Measurements from ENCODE around the gene SOAT2.

Gene SOAT2

DNA sequence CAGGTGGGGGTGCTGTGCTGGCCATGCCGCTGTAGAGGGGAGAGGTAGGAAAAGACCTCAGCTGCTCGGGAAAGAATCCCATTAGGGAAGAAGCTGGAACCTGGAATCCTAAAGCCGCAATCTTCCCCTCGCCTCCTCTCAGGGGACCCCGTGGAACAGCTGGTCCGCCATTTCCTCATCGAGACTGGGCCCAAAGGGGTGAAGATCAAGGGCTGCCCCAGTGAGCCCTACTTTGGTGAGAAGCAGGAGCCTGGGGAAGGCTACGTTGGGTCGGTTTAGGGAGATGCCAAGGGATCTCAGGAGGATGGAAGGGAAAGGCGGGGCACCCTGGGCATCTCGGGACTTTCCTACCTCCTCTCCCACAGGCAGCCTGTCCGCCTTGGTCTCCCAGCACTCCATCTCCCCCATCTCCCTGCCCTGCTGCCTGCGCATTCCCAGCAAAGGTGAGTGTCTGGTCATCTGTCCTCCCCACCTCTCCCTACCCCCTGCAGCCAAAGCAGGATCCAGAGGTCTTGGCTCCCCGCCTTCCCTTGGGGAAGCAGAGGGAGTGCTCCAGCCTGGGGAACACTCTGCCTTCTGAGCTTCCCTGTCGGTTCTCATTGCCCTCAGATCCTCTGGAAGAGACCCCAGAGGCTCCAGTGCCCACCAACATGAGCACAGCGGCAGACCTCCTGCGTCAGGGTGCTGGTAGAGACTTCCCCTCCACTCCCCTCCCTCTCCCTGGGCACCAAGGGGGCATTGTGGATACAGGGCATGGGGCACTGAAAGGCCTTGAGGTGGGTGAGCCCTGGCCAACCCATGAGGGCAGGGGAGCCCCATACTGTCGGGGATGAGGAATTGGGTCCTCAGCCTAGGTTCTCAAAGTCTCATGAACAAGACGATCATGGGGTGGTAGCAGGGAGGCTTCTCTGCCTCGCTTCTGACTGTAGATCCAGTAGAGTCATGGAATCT, 41.0 kb upstream of the SOAT2 start:
- H3K4me3 ChIP-seq (ENCODE audit: low read length), result no peak overlapping the region
- TF ChIP-seq, protein P1, sequence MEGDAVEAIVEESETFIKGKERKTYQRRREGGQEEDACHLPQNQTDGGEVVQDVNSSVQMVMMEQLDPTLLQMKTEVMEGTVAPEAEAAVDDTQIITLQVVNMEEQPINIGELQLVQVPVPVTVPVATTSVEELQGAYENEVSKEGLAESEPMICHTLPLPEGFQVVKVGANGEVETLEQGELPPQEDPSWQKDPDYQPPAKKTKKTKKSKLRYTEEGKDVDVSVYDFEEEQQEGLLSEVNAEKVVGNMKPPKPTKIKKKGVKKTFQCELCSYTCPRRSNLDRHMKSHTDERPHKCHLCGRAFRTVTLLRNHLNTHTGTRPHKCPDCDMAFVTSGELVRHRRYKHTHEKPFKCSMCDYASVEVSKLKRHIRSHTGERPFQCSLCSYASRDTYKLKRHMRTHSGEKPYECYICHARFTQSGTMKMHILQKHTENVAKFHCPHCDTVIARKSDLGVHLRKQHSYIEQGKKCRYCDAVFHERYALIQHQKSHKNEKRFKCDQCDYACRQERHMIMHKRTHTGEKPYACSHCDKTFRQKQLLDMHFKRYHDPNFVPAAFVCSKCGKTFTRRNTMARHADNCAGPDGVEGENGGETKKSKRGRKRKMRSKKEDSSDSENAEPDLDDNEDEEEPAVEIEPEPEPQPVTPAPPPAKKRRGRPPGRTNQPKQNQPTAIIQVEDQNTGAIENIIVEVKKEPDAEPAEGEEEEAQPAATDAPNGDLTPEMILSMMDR (IDR thresholded peaks at IDR 0.05; ENCODE audit: insufficient read depth, low read depth, low read length, missing control alignments), result no peak

DNA sequence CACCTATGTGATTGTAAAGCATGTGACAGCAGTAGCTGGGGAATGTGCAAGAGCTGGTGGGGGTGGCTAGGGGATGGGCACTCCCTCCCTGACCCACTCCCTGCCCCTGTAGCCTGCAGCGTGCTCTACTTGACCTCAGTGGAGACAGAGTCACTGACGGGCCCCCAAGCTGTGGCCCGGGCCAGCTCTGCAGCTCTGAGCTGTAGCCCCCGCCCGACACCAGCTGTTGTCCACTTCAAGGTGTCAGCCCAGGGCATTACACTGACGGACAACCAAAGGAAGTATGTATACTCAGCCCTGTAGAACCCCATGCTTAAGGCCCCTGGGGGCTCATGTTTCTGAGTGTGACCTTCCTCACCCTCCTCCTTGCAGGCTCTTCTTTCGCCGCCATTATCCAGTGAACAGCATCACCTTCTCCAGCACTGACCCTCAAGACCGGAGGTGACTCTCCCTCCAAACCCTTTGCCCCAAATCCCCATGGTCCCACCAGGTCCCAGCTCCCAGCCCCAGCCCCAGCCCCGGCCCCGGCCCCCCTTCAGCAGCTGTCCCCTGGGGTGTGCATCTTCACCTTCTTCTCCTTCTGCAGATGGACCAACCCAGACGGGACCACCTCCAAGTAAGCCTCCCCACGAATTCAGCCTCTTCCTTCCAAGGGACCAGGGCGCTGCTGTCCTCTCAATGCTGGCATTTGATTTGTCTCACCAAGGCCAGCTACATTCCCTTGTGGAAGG, 40.1 kb upstream of the SOAT2 start:
- H3K4me3 ChIP-seq (ENCODE audit: low read length), result no peak overlapping the region
- TF ChIP-seq, protein P1 (IDR thresholded peaks at IDR 0.05; ENCODE audit: insufficient read depth, low read depth, low read length, missing control alignments), result no peak
- no peak for DNase-seq (ENCODE audit: low read depth)

More for the DNA sequence above, 41.0 kb upstream of the SOAT2 start:
- DNase-seq (ENCODE audit: low read depth), result no peak

DNA sequence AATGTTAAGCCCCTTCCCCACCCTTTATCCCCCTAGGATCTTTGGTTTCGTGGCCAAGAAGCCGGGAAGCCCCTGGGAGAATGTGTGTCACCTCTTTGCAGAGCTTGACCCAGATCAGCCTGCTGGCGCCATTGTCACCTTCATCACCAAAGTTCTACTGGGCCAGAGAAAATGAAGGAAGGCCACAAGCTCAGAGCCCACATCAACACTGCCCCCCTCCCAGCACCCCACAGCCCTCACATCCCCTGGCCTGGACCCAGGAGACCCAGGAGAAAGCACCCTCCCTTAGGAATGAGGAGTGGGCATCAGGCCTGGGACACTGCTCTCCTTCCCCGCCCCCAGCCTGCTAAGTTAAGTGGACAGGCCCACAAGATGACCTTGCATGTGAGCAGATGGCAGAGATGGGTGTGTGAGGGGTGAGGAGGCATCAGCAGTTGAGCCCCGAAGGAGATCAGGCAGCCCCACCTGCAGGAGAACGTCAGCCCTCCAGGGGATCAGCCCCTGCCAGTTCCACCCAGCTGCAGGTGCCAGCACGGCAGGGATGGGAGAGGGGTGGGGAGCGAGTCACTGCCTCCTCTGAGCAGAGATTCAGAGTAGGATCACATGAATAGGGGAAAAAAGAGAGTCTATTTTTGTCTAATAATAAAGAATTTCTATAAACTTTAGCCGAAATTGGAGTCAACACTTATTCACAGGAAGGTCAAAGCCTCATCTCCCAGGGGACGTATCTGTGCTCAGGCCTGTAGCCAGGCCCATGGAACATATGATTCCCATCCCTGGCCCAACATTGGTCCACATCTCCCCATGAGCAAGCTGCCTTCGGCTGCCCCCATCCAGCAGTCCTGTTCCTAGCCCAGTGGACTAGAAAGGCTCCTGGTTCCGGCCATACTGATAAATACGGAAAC, 39.3 kb upstream of the SOAT2 start:
- no peak overlapping the region for H3K4me3 ChIP-seq (ENCODE audit: low read length)
- TF ChIP-seq, protein P1 (IDR thresholded peaks at IDR 0.05; ENCODE audit: insufficient read depth, low read depth, low read length, missing control alignments), result no peak
- DNase-seq (ENCODE audit: low read depth), result no peak

DNA sequence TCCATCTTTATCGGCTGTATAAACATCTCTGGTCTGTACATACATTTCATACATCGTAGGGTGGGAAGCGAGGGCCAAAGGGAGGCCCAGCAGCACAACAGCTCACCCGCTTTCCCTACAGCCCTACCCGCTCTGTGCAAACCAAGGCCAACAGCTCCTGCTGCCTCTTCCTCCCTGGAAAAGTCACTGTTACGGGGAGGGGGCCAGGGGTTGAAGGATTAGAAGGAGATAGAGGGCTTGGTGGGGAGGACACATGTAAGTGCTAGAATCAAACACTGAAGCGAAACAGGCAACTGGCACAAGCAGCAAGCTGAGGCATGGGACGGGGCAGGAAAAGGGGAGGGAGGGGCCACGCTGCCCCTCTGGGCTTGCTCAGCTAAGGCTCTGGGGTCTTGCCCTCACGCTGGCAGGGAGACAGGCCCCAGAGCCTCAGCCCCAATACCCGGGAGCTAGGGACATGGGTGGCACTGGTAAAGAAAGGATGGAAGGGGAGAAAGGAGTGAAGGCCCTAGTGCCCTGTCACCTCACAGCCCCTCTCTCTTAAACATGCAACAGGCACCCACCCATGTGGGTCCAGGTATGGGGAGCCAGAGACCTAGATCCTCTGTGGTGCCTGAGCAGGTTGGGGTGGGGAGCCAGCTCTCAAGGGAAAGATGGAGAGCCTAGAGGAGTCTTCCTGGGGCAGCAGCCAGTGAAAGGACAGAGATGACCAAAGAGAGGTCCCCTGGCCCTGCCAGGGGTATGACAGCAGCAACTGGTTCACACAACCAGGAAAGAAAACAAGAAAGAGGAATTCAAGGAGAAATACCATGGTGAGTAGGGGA, 38.5 kb upstream of the SOAT2 start:
- H3K4me3 ChIP-seq (ENCODE audit: low read length), result no peak overlapping the region
- TF ChIP-seq, protein P1 (IDR thresholded peaks at IDR 0.05; ENCODE audit: insufficient read depth, low read depth, low read length, missing control alignments), result no peak
- DNase-seq (ENCODE audit: low read depth), result no peak

DNA sequence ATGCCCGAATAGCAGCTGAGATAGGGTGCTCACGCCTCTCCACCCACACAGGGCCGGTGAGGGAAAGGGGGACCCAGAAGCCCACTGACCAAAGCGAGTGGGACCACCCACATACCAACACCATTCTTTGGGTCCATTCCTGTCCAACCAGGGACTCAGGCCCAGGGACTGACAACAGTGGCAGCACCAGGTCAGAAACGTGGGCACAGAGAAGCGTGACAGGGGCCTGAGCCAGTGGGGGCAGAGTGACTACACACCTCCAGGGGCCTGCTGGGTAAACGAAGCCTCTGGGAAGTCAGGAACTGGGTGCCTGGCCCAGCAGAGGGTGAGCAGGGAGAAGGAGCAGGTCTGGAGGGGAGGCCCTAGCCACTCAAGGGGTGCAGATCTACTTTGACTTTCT, 37.8 kb upstream of the SOAT2 start:
- no peak for DNase-seq (ENCODE audit: low read depth)
- H3K4me3 ChIP-seq (ENCODE audit: low read length), result no peak overlapping the region
- TF ChIP-seq, protein P1 (IDR thresholded peaks at IDR 0.05; ENCODE audit: insufficient read depth, low read depth, low read length, missing control alignments), result no peak
